Measurements from ENCODE around the gene MAP3K13. TPM values are rescaled to one million over a fixed set of nuclear protein-coding genes. Genes with fewer than 3 reads are reported as not detected.
"Not testable (repeated sequence)": the region's sequence is repeated elsewhere in the genome, so short reads cannot be mapped to it uniquely, and the experiment has no call there.

MAP3K13 gene
- total and polyA plus RNA-seq, 2 experiments from 2014 or later: 43.8 to 65.3 TPM

DNA sequence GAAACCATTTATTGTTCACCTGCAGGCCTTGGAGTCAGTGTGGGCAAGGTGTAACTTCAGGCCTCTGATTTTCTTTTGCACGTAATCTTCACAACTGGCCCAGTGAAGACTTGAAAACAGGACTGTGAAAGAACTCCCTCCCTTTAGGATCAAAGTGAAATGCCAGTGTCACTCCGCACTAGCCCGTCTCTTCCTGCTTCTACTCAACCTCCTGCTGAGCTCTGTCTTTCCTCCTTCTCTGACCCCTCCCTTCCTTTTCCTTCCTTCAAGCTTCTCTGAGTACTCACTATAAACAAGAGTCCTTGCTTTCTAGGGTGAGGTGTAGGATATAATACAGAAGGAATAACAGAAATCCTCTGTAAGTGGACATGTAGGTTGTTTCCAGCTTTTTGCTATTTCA lies 107.4 kb downstream of the MAP3K13 start:
- Histone ChIP-seq H2AFZ (no peak overlapping the region), H3K4me2 (no peak overlapping the region), H3K36me3 (replicated peaks; ENCODE audit: insufficient read depth, low read depth) (no peaks in the 10 kb centered on the region), H3K4me1 (ENCODE audit: insufficient read depth) (no peaks in the 10 kb centered on the region), H3K4me3 (no peak overlapping the region), H3K9me2 (replicated peaks; ENCODE audit: insufficient read depth) (no peaks in the 10 kb centered on the region), H3K27ac (no peak overlapping the region), H3K79me2 (no peaks in the 10 kb centered on the region), H4K20me1 (ENCODE audit: insufficient read depth, poor library complexity, severe bottlenecking) (no peaks in the 10 kb centered on the region), H3K9me3 (ENCODE audit: low read depth) (no peaks in the 10 kb centered on the region), H3K27me3 (no peaks in the 10 kb centered on the region)
- no peak for DNase-seq (ENCODE audit: low spot score)
- no peak for TF ChIP-seq EZH2 (IDR thresholded peaks at IDR 0.05; ENCODE audit: borderline replicate concordance)
- TF ChIP-seq CTCF (IDR thresholded peaks at IDR 0.05; ENCODE audit: poor library complexity): no peak
- no peak for TF ChIP-seq EZH2phosphoT487 (IDR thresholded peaks at IDR 0.05; ENCODE audit: low read depth, severe bottlenecking, unreplicated experiment)
- 75% methylated on average over 3 of the region's 3 CpGs for WGBS (ENCODE audit: low lambda C conversion rate, missing lambda C conversion rate)

DNA sequence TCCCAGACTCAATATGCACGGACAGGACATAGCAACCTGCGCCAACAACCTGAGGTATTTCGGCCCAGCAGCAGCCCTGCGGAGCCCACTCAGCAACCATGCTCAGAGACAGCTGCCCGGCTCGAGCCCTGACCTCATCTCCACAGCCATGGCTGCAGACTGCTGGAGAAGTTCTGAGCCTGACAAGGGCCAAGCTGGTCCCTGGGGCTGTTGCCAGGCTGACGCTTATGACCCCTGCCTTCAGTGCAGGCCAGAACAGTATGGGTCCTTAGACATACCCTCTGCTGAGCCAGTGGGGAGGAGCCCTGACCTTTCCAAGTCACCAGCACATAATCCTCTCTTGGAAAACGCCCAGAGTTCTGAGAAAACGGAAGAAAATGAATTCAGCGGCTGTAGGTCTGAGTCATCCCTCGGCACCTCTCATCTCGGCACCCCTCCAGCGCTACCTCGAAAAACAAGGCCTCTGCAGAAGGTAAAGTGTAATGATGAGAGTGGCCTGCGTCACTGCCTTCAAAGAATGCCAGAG lies 110.4 kb downstream of the MAP3K13 start:
- TF ChIP-seq EZH2 (IDR thresholded peaks at IDR 0.05; ENCODE audit: borderline replicate concordance): no peak
- no peak for TF ChIP-seq CTCF (IDR thresholded peaks at IDR 0.05; ENCODE audit: poor library complexity)
- no peak for TF ChIP-seq EZH2phosphoT487 (IDR thresholded peaks at IDR 0.05; ENCODE audit: low read depth, severe bottlenecking, unreplicated experiment)
- Histone ChIP-seq H3K9me3 (ENCODE audit: low read depth) (no peaks in the 10 kb centered on the region), H3K27ac (no peak overlapping the region), H3K79me2 (no peaks in the 10 kb centered on the region), H3K4me2 (no peak overlapping the region), H3K9me2 (replicated peaks; ENCODE audit: insufficient read depth) (no peaks in the 10 kb centered on the region), H2AFZ (no peak overlapping the region), H3K27me3 (no peaks in the 10 kb centered on the region), H4K20me1 (ENCODE audit: insufficient read depth, poor library complexity, severe bottlenecking) (no peaks in the 10 kb centered on the region), H3K36me3 (replicated peaks; ENCODE audit: insufficient read depth, low read depth) (no peaks in the 10 kb centered on the region), H3K4me1 (ENCODE audit: insufficient read depth) (no peaks in the 10 kb centered on the region), H3K4me3 (no peak overlapping the region)
- 89% methylated on average over 15 of the region's 15 CpGs for WGBS (ENCODE audit: low lambda C conversion rate, missing lambda C conversion rate)
- no peak for DNase-seq (ENCODE audit: low spot score)

DNA sequence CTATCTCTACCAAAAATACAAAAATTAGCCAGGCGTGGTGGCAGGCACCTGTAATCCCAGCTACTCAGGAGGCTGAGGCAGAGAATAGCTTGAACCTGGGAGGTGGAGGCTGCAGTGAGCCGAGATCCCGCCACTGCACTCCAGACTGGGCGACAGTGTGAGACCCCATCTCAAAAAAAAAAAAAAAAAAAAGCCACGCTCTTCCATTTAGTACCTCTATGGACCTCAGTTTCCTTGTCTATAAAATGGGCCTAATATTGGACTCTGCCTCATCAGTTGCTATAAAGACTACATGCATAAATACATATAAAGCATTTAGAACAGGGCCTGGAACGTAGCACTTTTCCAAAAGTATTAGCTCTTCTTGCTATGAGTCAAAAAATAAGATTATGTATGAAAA lies 112.0 kb downstream of the MAP3K13 start:
- not testable (repeated sequence) for H3K9me3 ChIP-seq (ENCODE audit: low read depth); DNase-seq (ENCODE audit: low spot score); H3K4me3 ChIP-seq; H3K27ac ChIP-seq; H3K36me3 ChIP-seq (replicated peaks; ENCODE audit: insufficient read depth, low read depth); H3K4me2 ChIP-seq; H4K20me1 ChIP-seq (ENCODE audit: insufficient read depth, poor library complexity, severe bottlenecking); H3K79me2 ChIP-seq; H3K9me2 ChIP-seq (replicated peaks; ENCODE audit: insufficient read depth); H3K4me1 ChIP-seq (ENCODE audit: insufficient read depth); H3K27me3 ChIP-seq; H2AFZ ChIP-seq
- WGBS (ENCODE audit: low lambda C conversion rate, missing lambda C conversion rate): over 99% methylated on average over 6 of the region's 6 CpGs

DNA sequence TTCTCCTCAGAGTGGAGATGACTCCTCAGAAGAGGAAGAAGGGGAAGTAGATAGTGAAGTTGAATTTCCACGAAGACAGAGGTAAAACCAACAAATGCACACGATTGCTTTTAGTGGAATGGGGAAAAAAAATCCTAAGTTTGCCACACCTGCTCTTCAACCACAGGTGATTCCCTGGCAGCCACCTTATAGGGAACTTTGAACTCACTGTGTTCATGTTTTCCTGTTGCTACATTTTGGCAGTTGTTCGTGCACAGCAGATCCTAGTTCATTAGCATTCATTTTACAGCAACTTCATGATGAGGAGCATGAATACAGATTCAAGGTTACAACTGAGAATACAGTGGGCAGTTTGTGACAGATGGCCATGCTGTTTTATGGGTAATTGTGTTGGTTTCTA lies 114.4 kb downstream of the MAP3K13 start:
- H3K9me3 ChIP-seq (ENCODE audit: low read depth): no peaks in the 10 kb centered on the region
- H3K27ac ChIP-seq: no peak overlapping the region
- H3K4me2 ChIP-seq: no peak overlapping the region
- no peaks in the 10 kb centered on the region for H3K4me1 ChIP-seq (ENCODE audit: insufficient read depth)
- H3K4me3 ChIP-seq: no peak overlapping the region
- no peak overlapping the region for H2AFZ ChIP-seq
- no peaks in the 10 kb centered on the region for H3K79me2 ChIP-seq
- H3K27me3 ChIP-seq: no peaks in the 10 kb centered on the region
- H3K9me2 ChIP-seq (replicated peaks; ENCODE audit: insufficient read depth): no peaks in the 10 kb centered on the region
- WGBS (ENCODE audit: low lambda C conversion rate, missing lambda C conversion rate): 91% methylated on average over 3 of the region's 3 CpGs
- no peak for DNase-seq (ENCODE audit: low spot score)
- TF ChIP-seq CTCF (IDR thresholded peaks at IDR 0.05; ENCODE audit: poor library complexity) (no peak), EZH2phosphoT487 (IDR thresholded peaks at IDR 0.05; ENCODE audit: low read depth, severe bottlenecking, unreplicated experiment) (no peak), EZH2 (IDR thresholded peaks at IDR 0.05; ENCODE audit: borderline replicate concordance) (no peak)
- H4K20me1 ChIP-seq (ENCODE audit: insufficient read depth, poor library complexity, severe bottlenecking): no peaks in the 10 kb centered on the region
- no peaks in the 10 kb centered on the region for H3K36me3 ChIP-seq (replicated peaks; ENCODE audit: insufficient read depth, low read depth)

Measured in hepatocyte (in vitro differentiated cells).